Measurements from ENCODE around the gene FAAP20. TPM values are rescaled to one million over a fixed set of nuclear protein-coding genes. Genes with fewer than 3 reads are reported as not detected.

Gene FAAP20
- polyA plus RNA-seq, 3 donors = 41.5 to 63.2 (median 58.1) TPM

- no peak for DNase-seq
Measured at GRCh38 chr1:2181752-2182151, 12.8 kb downstream of the FAAP20 start.

- DNase-seq = no peak
Measured at GRCh38 chr1:2181271-2181670, 13.3 kb downstream of the FAAP20 start.

- no peak for DNase-seq
Measured at GRCh38 chr1:2180297-2181245, 14.0 kb downstream of the FAAP20 start.

- no peak for DNase-seq
Measured at GRCh38 chr1:2179283-2180013, 15.1 kb downstream of the FAAP20 start.

GRCh38 chr1:2178875-2179274, 15.7 kb downstream of the FAAP20 start:
- no peak for DNase-seq

GRCh38 chr1:2177946-2178538, 16.5 kb downstream of the FAAP20 start:
- DNase-seq = no peak

- DNase-seq = no peak
Measured at GRCh38 chr1:2177541-2177940, 17.0 kb downstream of the FAAP20 start.

- no peak for DNase-seq
Measured at GRCh38 chr1:2176615-2177014, 18.0 kb downstream of the FAAP20 start.

- DNase-seq = no peak
Measured at GRCh38 chr1:2175681-2176454, 18.7 kb downstream of the FAAP20 start.

GRCh38 chr1:2175055-2175414, 19.5 kb downstream of the FAAP20 start:
- no peak for DNase-seq

GRCh38 chr1:2174348-2175054, 20.1 kb downstream of the FAAP20 start:
- peak; percentile 50 for DNase-seq

- no peak for DNase-seq
Measured at GRCh38 chr1:2173546-2174347, 20.8 kb downstream of the FAAP20 start.

GRCh38 chr1:2172551-2173146, 21.9 kb downstream of the FAAP20 start:
- DNase-seq = no peak

GRCh38 chr1:2172012-2172411, 22.6 kb downstream of the FAAP20 start:
- no peak for DNase-seq

GRCh38 chr1:2170211-2170610, 24.4 kb downstream of the FAAP20 start:
- DNase-seq = no peak

- DNase-seq = no peak
Measured at GRCh38 chr1:2169200-2169836, 25.3 kb downstream of the FAAP20 start.

- no peak for DNase-seq
Measured at GRCh38 chr1:2168535-2168934, 26.0 kb downstream of the FAAP20 start.

- DNase-seq = no peak
Measured at GRCh38 chr1:2168090-2168489, 26.5 kb downstream of the FAAP20 start.

- no peak for DNase-seq
Measured at GRCh38 chr1:2166695-2167094, 27.9 kb downstream of the FAAP20 start.
